Upper lobe of right lung (tissue), 1 donor: ENCODE results near the gene HAND2. TPM values are rescaled to one million over a fixed set of nuclear protein-coding genes. Genes with fewer than 3 reads are reported as not detected.

Experiments used
- ATAC-seq: fragments of 200-7000 bp; cut with Tn5 transposase; one replicate; pipeline ENCODE4 v1.9.1; 2020; ENCODE audit warnings: mild to moderate bottlenecking, moderate library complexity
- DNase-seq: peaks from one replicate; pipeline ENCODE4 v3.0.0-alpha.2; 2020
- H3K27ac ChIP-seq: fragments of 200-600 bp; one replicate; pipeline ENCODE4 v1.8.0; 2022
- H3K27me3 ChIP-seq: fragments of 200-600 bp; one replicate; pipeline ENCODE4 v1.8.0; 2022; ENCODE audit warnings: mild to moderate bottlenecking
- H3K36me3 ChIP-seq: fragments of 200-600 bp; one replicate; pipeline ENCODE4 v1.8.0; 2022
- H3K4me1 ChIP-seq: fragments of 200-600 bp; one replicate; pipeline ENCODE4 v1.8.0; 2022
- H3K4me3 ChIP-seq: fragments of 200-600 bp; one replicate; pipeline ENCODE4 v1.8.0; 2022; ENCODE audit warnings: mild to moderate bottlenecking
- H3K9me3 ChIP-seq: fragments of 200-600 bp; one replicate; pipeline ENCODE4 v1.8.0; 2022
- CTCF ChIP-seq: fragments of 200-600 bp; IDR thresholded peaks from one replicate; pipeline ENCODE4 v1.8.0; 2022; ENCODE audit warnings: antibody characterized with exemption
- intact Hi-C: fragments of 100-400 bp; cut with DNase I; formaldehyde crosslinking; loops from one replicate; pipeline ENCODE4 v1.11.0; 2022
- total RNA-seq: library from RNA; stranded (reverse); fragmentation: NEBNext Ultra II Directional; extraction: Animal tissue kit (Norgen Biotek cat#: 25700); gene quantifications from one replicate; pipeline ENCODE4 v1.2.1, GENCODE V29; 2021
- donor health status: DM: no; HTN: yes; CAD: no; lungs with severe emphysema.

The HAND2 gene
- total RNA-seq, 1 donor from 2014 or later = not detected

GRCh38 chr4:173509036-173510001 is 20.7 kb downstream of the HAND2 start:
- H3K4me1 ChIP-seq = peaks cover 5% of the 10 kb centered on the region
- peaks cover 98% of the 10 kb centered on the region for H3K27me3 ChIP-seq
- ATAC-seq (peak; percentile 47), DNase-seq (no peak)
- H3K36me3 ChIP-seq = no peaks in the 10 kb centered on the region
- H3K9me3 ChIP-seq = no peaks in the 10 kb centered on the region
- peak overlapping the region; percentile 53 for H3K4me3 ChIP-seq
- no peak overlapping the region for H3K27ac ChIP-seq
- intact Hi-C loops = no loop called here
- TF ChIP-seq CTCF = no peak

GRCh38 chr4:173508386-173509035 is 21.5 kb downstream of the HAND2 start:
- peaks cover 100% of the 10 kb centered on the region for H3K27me3 ChIP-seq
- H3K9me3 ChIP-seq = no peaks in the 10 kb centered on the region
- H3K36me3 ChIP-seq = no peaks in the 10 kb centered on the region
- DNase-seq = no peak
- H3K4me3 ChIP-seq = no peak overlapping the region
- no peak for TF ChIP-seq CTCF
- H3K4me1 ChIP-seq = peaks cover 5% of the 10 kb centered on the region
- H3K27ac ChIP-seq = no peak overlapping the region
- intact Hi-C loops = no loop called here
- ATAC-seq = no peak

GRCh38 chr4:173507471-173508385 is 22.3 kb downstream of the HAND2 start:
- H3K4me1 ChIP-seq = peaks cover 5% of the 10 kb centered on the region
- H3K4me3 ChIP-seq = no peak overlapping the region
- H3K27me3 ChIP-seq = peaks cover 100% of the 10 kb centered on the region
- no peak for ATAC-seq
- intact Hi-C loops = no loop called here
- H3K27ac ChIP-seq = no peak overlapping the region
- no peaks in the 10 kb centered on the region for H3K36me3 ChIP-seq
- no peak for DNase-seq
- no peak for TF ChIP-seq CTCF
- no peaks in the 10 kb centered on the region for H3K9me3 ChIP-seq

GRCh38 chr4:173506597-173507211 is 23.3 kb downstream of the HAND2 start:
- DNase-seq (no peak), ATAC-seq (peak; percentile 19)
- intact Hi-C loops = no loop called here
- Histone ChIP-seq H3K9me3 (no peaks in the 10 kb centered on the region), H3K36me3 (no peaks in the 10 kb centered on the region), H3K27ac (no peak overlapping the region), H3K27me3 (peaks cover 100% of the 10 kb centered on the region), H3K4me3 (no peak overlapping the region), H3K4me1 (peaks cover 5% of the 10 kb centered on the region)
- no peak for TF ChIP-seq CTCF
